GM12878 (cell line): ENCODE measurements around the gene HK1. TPM values are rescaled to one million over a fixed set of nuclear protein-coding genes. Genes with fewer than 3 reads are reported as not detected.

ENCODE experiments used
- ETV6 ChIP-seq, 2 experiments: fragments of 450-650 bp in 1 of 2; IDR thresholded peaks in 1 of 2; conservative IDR thresholded peaks in 1 of 2; 2 replicates each; pipeline ENCODE4 v1.6.1; 2014; ENCODE audit warnings: antibody characterized with exemption in 1 of 2, borderline replicate concordance in 1 of 2, low read depth in 1 of 2, mild to moderate bottlenecking in 1 of 2, moderate library complexity in 1 of 2
- EZH2 ChIP-seq: IDR thresholded peaks from 2 replicates; pipeline ENCODE4 v1.6.1; 2012; ENCODE audit warnings: low read depth, mild to moderate bottlenecking, control low read depth, inconsistent platforms, low read length, borderline replicate concordance; ENCODE audit not compliant: control insufficient read depth
- FOS ChIP-seq: IDR thresholded peaks from 3 replicates; pipeline ENCODE4 v1.6.1; 2011; ENCODE audit warnings: borderline replicate concordance; ENCODE audit not compliant: insufficient read length; ENCODE audit errors: extremely low read depth
- IRF5 ChIP-seq: fragments of 450-650 bp; IDR thresholded peaks from 2 replicates; pipeline ENCODE4 v1.6.1; 2017; ENCODE audit warnings: borderline replicate concordance
- MXI1 ChIP-seq: fragments of 150-350 bp; IDR thresholded peaks from 2 replicates; pipeline ENCODE4 v1.6.1; 2011; ENCODE audit warnings: low read depth, mild to moderate bottlenecking, inconsistent platforms, low read length, improper control_type of control experiment
- NFYB ChIP-seq: IDR thresholded peaks from 2 replicates; pipeline ENCODE4 v1.6.1; 2011; ENCODE audit warnings: low read depth, mild to moderate bottlenecking, low read length, improper control_type of control experiment, moderate library complexity; ENCODE audit not compliant: insufficient read depth
- POLR2AphosphoS5 ChIP-seq: IDR thresholded peaks from 2 replicates; pipeline ENCODE4 v1.6.1; 2011; ENCODE audit warnings: mild to moderate bottlenecking, low read length, inconsistent platforms
- ZNF622 ChIP-seq: fragments of 450-650 bp; IDR thresholded peaks from 2 replicates; pipeline ENCODE4 v1.6.1; 2017; ENCODE audit warnings: mild to moderate bottlenecking, inconsistent platforms
- ZNF687 ChIP-seq: fragments of 450-650 bp; IDR thresholded peaks from 2 replicates; pipeline ENCODE4 v1.6.1; 2017; ENCODE audit warnings: mild to moderate bottlenecking, moderate library complexity
- polyA plus RNA-seq, 11 experiments: library from polyadenylated mRNA; depleted of rRNA in 4 of 11; unstranded in 6 of 11; stranded (reverse) in 5 of 11; fragments of >200 nt; fragmentation: Nextera tagmentation in 4 of 11; fragmentation: Illumina TruSeq in 1 of 11; extraction: Ambion mirVana in 4 of 11; extraction: Trizol in 1 of 11; gene quantifications; 1 replicate in 1 of 11; 2 replicates in 10 of 11; pipeline versions ENCODE4 v1.2.1 to v1.2.3, GENCODE V29; 2011 to 2016; ENCODE audit warnings: inconsistent platforms in 2 of 11, missing spikeins in 2 of 11, low read depth in 1 of 11
- total RNA-seq, 4 experiments: library from RNA; depleted of rRNA in 3 of 4; stranded (reverse); fragments of >200 nt in 3 of 4; fragmentation: Illumina TruSeq in 1 of 4; extraction: Trizol in 1 of 4; gene quantifications; 2 replicates each; pipeline versions ENCODE4 v1.2.1 to v1.2.3, GENCODE V29; 2013 to 2021
- TF ChIP-seq, protein P1 (sequence below): fragments of 450-650 bp; IDR thresholded peaks from 2 replicates; pipeline ENCODE4 v1.6.1; 2017; ENCODE audit warnings: mild to moderate bottlenecking

HK1 gene
- total and polyA plus RNA-seq, 10 of the 15 experiments (the other 5 are each of a cell fraction or from before 2014, with no cell fraction given), result 3.4 to 77.3 (median 46.6) TPM

DNA sequence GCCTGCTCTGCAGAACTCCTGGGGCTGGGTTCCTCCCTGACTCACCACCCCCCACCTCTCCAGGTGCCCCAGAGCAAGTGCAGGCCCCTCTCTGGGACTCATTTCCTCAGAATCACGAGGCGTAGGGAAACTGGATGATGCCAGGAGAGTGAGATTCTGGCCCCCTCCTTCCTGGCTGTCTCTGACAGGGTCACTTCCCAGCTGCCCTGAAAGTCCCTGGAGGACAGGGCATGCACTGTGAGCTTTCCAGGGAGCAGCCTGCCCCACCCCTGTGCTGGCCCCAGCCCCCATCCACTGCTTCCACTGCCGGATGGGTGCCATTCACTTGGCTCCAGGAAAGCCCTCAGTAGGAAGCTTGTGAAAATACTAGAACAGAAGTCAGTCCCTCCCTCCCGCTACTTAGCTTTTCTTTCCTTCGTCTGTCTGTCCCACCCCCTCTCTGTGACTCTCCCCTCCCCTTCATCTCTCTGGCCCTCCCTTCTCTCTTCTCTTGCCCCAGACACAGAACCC, 128.1 kb downstream of the HK1 start (continued):
- no peak for TF ChIP-seq ZNF687
- no peak for TF ChIP-seq POLR2AphosphoS5
- no peak for TF ChIP-seq ETV6 (conservative IDR thresholded peaks at IDR 0.05 in 1 of 2, IDR thresholded peaks at IDR 0.05 in 1 of 2; ENCODE audit: borderline replicate concordance in 1 of 2, low read depth in 1 of 2)
- TF ChIP-seq MXI1, result no peak
- TF ChIP-seq ZNF622, result no peak
- no peak for TF ChIP-seq EZH2
- TF ChIP-seq NFYB, result no peak
- TF ChIP-seq FOS, result no peak
- no peak for TF ChIP-seq IRF5
- TF ChIP-seq, protein P1, sequence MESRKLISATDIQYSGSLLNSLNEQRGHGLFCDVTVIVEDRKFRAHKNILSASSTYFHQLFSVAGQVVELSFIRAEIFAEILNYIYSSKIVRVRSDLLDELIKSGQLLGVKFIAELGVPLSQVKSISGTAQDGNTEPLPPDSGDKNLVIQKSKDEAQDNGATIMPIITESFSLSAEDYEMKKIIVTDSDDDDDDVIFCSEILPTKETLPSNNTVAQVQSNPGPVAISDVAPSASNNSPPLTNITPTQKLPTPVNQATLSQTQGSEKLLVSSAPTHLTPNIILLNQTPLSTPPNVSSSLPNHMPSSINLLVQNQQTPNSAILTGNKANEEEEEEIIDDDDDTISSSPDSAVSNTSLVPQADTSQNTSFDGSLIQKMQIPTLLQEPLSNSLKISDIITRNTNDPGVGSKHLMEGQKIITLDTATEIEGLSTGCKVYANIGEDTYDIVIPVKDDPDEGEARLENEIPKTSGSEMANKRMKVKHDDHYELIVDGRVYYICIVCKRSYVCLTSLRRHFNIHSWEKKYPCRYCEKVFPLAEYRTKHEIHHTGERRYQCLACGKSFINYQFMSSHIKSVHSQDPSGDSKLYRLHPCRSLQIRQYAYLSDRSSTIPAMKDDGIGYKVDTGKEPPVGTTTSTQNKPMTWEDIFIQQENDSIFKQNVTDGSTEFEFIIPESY, result no peak
